GM23248 (cell line): Measurements from ENCODE around the gene VWA8.

ENCODE experiments used
- EZH2 ChIP-seq: fragments of 200-600 bp; sonication (generic); IDR thresholded peaks from 2 replicates; pipeline ENCODE4 v1.6.1; 2018; ENCODE audit warnings: antibody characterized with exemption, mild to moderate bottlenecking; ENCODE audit not compliant: insufficient read depth, poor library complexity, severe bottlenecking
- EZH2phosphoT487 ChIP-seq: fragments of 200-600 bp; sonication (generic); IDR thresholded peaks from 2 replicates; pipeline ENCODE4 v1.6.1; 2018; ENCODE audit warnings: antibody characterized with exemption, moderate library complexity, mild to moderate bottlenecking, low read depth; ENCODE audit not compliant: insufficient read depth

- no peak for TF ChIP-seq EZH2phosphoT487
- TF ChIP-seq EZH2 = no peak
Measured at GRCh38 chr13:41645331-41645730, 315.6 kb downstream of the VWA8 start.
